Chondrocyte (in vitro differentiated cells): ENCODE results near the gene TEPSIN. TPM values are rescaled to one million over a fixed set of nuclear protein-coding genes. Genes with fewer than 3 reads are reported as not detected.

ENCODE experiments used
- DNase-seq: peaks from one replicate; pipeline ENCODE4 v3.0.0; 2021; ENCODE audit warnings: mixed read lengths, low spot score
- H3K27ac Mint-ChIP-seq: one replicate; pipeline ENCODE4 v1.8.0; 2021; ENCODE audit warnings: mild to moderate bottlenecking, moderate library complexity, mixed read lengths; ENCODE audit not compliant: unreplicated experiment
- H3K27me3 Mint-ChIP-seq: 2 replicates; pipeline ENCODE4 v1.8.0; 2021; ENCODE audit warnings: low read depth, mixed read lengths
- H3K36me3 Mint-ChIP-seq: 2 replicates; pipeline ENCODE4 v1.8.0; 2021; ENCODE audit warnings: low read depth, mixed read lengths
- H3K4me1 Mint-ChIP-seq: 2 replicates; pipeline ENCODE4 v1.8.0; 2021; ENCODE audit warnings: low read depth, mild to moderate bottlenecking, mixed read lengths
- H3K4me3 Mint-ChIP-seq: one replicate; pipeline ENCODE4 v1.8.0; 2021; ENCODE audit warnings: mild to moderate bottlenecking, moderate library complexity, mixed read lengths; ENCODE audit not compliant: unreplicated experiment
- H3K9me3 Mint-ChIP-seq: 2 replicates; pipeline ENCODE4 v1.8.0; 2021; ENCODE audit warnings: low read depth, mixed read lengths
- CTCF ChIP-seq: fragments of 200-600 bp; sonication (generic); IDR thresholded peaks from 2 replicates; pipeline ENCODE4 v1.5.0; 2021; ENCODE audit warnings: antibody characterized with exemption, mild to moderate bottlenecking, moderate library complexity
- total RNA-seq: library from RNA; stranded (reverse); gene quantifications from 3 replicates; pipeline ENCODE4 v1.2.1, GENCODE V29; 2021

TEPSIN gene
- total RNA-seq, 1 donor from 2014 or later: 27.1 TPM

DNA sequence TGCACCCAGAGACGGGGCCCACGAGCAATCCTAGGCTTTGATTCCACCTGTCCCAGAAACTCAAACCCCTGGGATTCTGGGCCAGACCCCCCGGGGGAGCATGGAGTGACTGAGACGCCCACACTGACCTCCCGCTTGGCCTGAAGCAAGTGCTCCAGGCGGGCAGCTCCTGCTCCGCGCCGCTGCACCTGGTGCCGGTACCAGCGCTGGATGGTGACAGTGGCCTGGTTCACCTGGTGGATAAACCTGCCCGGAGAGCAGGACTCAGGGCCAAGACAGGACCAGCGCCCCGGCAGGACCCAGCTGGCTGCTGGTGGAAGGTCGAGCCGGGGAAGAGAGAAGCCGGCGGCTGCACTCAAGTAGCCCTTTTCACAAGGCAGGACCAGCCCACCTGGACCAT, 38.7 kb downstream of the TEPSIN start:
- Mint-ChIP-seq H3K27ac (no peak overlapping the region), H3K9me3 (no peaks in the 10 kb centered on the region), H3K4me3 (no peak overlapping the region), H3K4me1 (no peaks in the 10 kb centered on the region), H3K36me3 (peaks cover 2% of the 10 kb centered on the region), H3K27me3 (no peaks in the 10 kb centered on the region)
- peak; percentile 83 for DNase-seq
- TF ChIP-seq CTCF: no peak

DNA sequence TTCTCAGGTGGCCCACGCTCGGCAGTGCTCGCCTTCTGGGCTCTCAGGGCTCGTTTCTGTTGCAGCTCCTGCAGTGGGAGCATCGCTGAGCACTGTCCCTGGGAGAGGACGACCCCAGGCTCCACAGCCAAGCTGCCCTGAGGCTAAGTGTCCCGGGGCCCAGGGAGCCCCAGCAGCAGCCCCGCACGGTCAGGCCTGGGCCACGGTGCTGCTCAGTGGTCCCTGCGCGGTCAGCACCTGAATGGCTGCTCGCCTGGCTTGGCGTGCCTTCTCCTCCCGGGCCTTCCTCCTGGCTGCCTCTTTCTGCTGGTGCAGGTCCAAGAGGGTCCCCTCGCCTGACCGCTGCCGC, 39.4 kb downstream of the TEPSIN start:
- Mint-ChIP-seq H3K4me1 (no peaks in the 10 kb centered on the region), H3K27me3 (no peaks in the 10 kb centered on the region), H3K27ac (no peak overlapping the region), H3K36me3 (peaks cover 2% of the 10 kb centered on the region), H3K9me3 (no peaks in the 10 kb centered on the region), H3K4me3 (no peak overlapping the region)
- no peak for DNase-seq
- no peak for TF ChIP-seq CTCF

- Mint-ChIP-seq H3K9me3 (no peaks in the 10 kb centered on the region), H3K36me3 (peaks cover 2% of the 10 kb centered on the region), H3K4me3 (no peak overlapping the region), H3K27me3 (no peaks in the 10 kb centered on the region), H3K4me1 (no peaks in the 10 kb centered on the region), H3K27ac (no peak overlapping the region)
- no peak for TF ChIP-seq CTCF
- DNase-seq: no peak
Observed at GRCh38 chr17:81198826-81199481, 39.9 kb downstream of the TEPSIN start.

DNA sequence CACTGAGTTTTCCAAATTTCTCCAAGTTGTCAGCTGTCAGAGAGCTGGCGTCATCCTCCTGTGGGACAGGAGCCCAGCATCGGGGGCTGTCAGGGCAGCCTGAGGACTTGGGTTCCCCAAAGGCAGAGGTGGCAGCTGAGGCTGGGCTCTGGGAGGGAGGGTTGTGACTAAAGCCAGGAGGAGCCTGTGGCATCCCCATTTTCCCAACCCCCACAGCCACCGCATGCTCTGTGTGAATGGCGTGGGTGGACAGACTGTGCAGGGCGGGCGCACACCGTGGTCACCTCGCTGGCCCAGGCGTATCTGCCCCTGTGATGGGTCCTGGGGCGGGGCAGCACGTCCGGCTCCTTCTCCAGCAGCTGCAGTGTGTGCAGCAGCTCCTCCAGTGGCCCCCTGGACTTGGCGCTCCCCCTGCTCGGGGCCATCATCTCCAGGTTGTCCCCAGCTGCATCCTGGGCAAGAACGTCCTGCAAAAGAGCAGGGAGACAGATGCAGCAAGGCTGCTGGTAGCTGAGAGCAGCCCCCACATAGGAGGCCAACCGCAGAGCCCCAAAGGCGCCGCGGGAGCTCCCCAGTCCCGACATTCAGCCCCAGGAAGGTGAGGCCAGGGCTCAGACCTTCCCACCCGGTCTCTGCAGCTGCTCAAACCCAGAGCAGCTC, 40.9 kb downstream of the TEPSIN start:
- H3K36me3 Mint-ChIP-seq: peaks cover 2% of the 10 kb centered on the region
- no peak overlapping the region for H3K27ac Mint-ChIP-seq
- no peaks in the 10 kb centered on the region for H3K4me1 Mint-ChIP-seq
- no peak for DNase-seq
- H3K27me3 Mint-ChIP-seq: no peaks in the 10 kb centered on the region
- no peaks in the 10 kb centered on the region for H3K9me3 Mint-ChIP-seq
- no peak for TF ChIP-seq CTCF
- H3K4me3 Mint-ChIP-seq: no peak overlapping the region

DNA sequence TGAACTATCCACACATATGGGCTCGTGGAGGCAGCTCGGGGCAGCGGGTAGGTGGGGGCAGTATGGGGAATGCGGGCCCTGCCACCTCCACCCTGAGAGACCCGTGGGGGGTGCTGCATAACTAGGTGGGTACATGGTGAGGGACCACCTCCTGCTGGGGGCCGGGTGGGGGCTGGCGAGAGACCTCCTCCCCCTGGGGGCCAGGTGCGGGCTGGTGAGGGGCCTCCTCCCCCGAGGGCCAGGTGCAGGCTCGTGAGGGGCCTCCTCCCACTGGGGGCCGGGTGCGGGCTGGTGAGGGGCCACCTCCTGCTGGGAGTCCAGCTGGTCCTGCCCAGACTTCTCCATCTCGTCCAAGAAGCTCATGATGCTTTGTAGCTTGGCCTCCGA, 41.5 kb downstream of the TEPSIN start:
- TF ChIP-seq CTCF: no peak
- no peak overlapping the region for H3K4me3 Mint-ChIP-seq
- no peak overlapping the region for H3K27ac Mint-ChIP-seq
- peaks cover 2% of the 10 kb centered on the region for H3K36me3 Mint-ChIP-seq
- no peaks in the 10 kb centered on the region for H3K4me1 Mint-ChIP-seq
- DNase-seq: peak; percentile 88
- H3K9me3 Mint-ChIP-seq: no peaks in the 10 kb centered on the region
- no peaks in the 10 kb centered on the region for H3K27me3 Mint-ChIP-seq
